GM04503 (cell line): ENCODE measurements around the gene ITIH5.
"Not testable (repeated sequence)": the region's sequence is repeated elsewhere in the genome, so short reads cannot be mapped to it uniquely, and the experiment has no call there.

ENCODE experiments used
- DNase-seq: peaks from one replicate; pipeline ENCODE4 v3.0.0-alpha.2; 2012; ENCODE audit warnings: low read depth

ITIH5 gene

GRCh38 chr10:7687228-7687907 lies 20.6 kb upstream of the ITIH5 start:
- peak; percentile 22 for DNase-seq

- DNase-seq, result no peak
These were observed 19.8 kb upstream of the ITIH5 start for GRCh38 chr10:7686351-7687171.

GRCh38 chr10:7680078-7680477 lies 13.3 kb upstream of the ITIH5 start:
- not testable (repeated sequence) for DNase-seq

GRCh38 chr10:7679256-7679655 lies 12.5 kb upstream of the ITIH5 start:
- DNase-seq, result no peak

- DNase-seq, result no peak
These were observed 5.8 kb upstream of the ITIH5 start for GRCh38 chr10:7672341-7673134.

GRCh38 chr10:7670157-7670556 lies 3.4 kb upstream of the ITIH5 start:
- DNase-seq, result no peak

GRCh38 chr10:7667262-7668141 lies 736 bp upstream of the ITIH5 start:
- DNase-seq, result no peak

GRCh38 chr10:7665767-7666166 lies 999 bp downstream of the ITIH5 start:
- DNase-seq, result no peak

GRCh38 chr10:7664707-7665106 lies 2.1 kb downstream of the ITIH5 start:
- no peak for DNase-seq

- DNase-seq, result no peak
These were observed 4.2 kb downstream of the ITIH5 start for GRCh38 chr10:7662522-7662921.

- DNase-seq, result no peak
These were observed 7.2 kb downstream of the ITIH5 start for GRCh38 chr10:7659560-7659959.

- DNase-seq, result no peak
These were observed 9.2 kb downstream of the ITIH5 start for GRCh38 chr10:7657552-7657951.

- not testable (repeated sequence) for DNase-seq
These were observed 9.7 kb downstream of the ITIH5 start for GRCh38 chr10:7657079-7657478.

GRCh38 chr10:7651853-7652470 lies 14.8 kb downstream of the ITIH5 start:
- DNase-seq, result no peak

GRCh38 chr10:7649673-7650300 lies 17.0 kb downstream of the ITIH5 start:
- peak; percentile 39 for DNase-seq

GRCh38 chr10:7647062-7647664 lies 19.6 kb downstream of the ITIH5 start:
- no peak for DNase-seq

GRCh38 chr10:7642491-7643011 lies 24.2 kb downstream of the ITIH5 start:
- DNase-seq, result no peak

- no peak for DNase-seq
These were observed 31.2 kb downstream of the ITIH5 start for GRCh38 chr10:7635408-7636125.

GRCh38 chr10:7634142-7634894 lies 32.4 kb downstream of the ITIH5 start:
- no peak for DNase-seq
